GM12878 (cell line): Measurements from ENCODE around the gene RNF44.
A peak's percentile ranks its signal among the peaks of the same experiment; 100 is the strongest.

Source experiments
- BCL11A ChIP-seq: IDR thresholded peaks from 2 replicates; pipeline ENCODE4 v1.6.1; 2011; ENCODE audit warnings: low read depth, low read length
- CEBPB ChIP-seq, 2 experiments: fragments of 150-350 bp in 1 of 2; IDR thresholded peaks; 2 replicates each; pipeline ENCODE4 v1.6.1; 2012 to 2014; ENCODE audit warnings: low read depth in 2 of 2, low read length in 2 of 2, borderline replicate concordance in 1 of 2, inconsistent platforms in 1 of 2
- CTCF ChIP-seq, 3 experiments: IDR thresholded peaks in 2 of 3; conservative IDR thresholded peaks in 1 of 3; 2 replicates each; pipeline ENCODE4 v1.5.1; 2011; ENCODE audit warnings: low read depth in 3 of 3, low read length in 3 of 3, mild to moderate bottlenecking in 3 of 3, control low read depth in 2 of 3, moderate library complexity in 2 of 3, inconsistent platforms in 1 of 3, mixed read lengths in 1 of 3; ENCODE audit not compliant: control insufficient read depth in 2 of 3, insufficient read depth in 1 of 3; ENCODE audit errors: extremely low read depth in 1 of 3
- EZH2 ChIP-seq: IDR thresholded peaks from 2 replicates; pipeline ENCODE4 v1.6.1; 2012; ENCODE audit warnings: low read depth, mild to moderate bottlenecking, control low read depth, inconsistent platforms, low read length, borderline replicate concordance; ENCODE audit not compliant: control insufficient read depth
- FOXM1 ChIP-seq: IDR thresholded peaks from 2 replicates; pipeline ENCODE4 v1.6.1; 2012; ENCODE audit warnings: low read depth, mild to moderate bottlenecking, inconsistent platforms, low read length, moderate library complexity
- NBN ChIP-seq: fragments of 450-650 bp; IDR thresholded peaks from 2 replicates; pipeline ENCODE4 v1.6.1; 2016
- PAX8 ChIP-seq: fragments of 450-650 bp; IDR thresholded peaks from 2 replicates; pipeline ENCODE4 v1.6.1; 2017; ENCODE audit warnings: mild to moderate bottlenecking, moderate library complexity
- POLR2AphosphoS2 ChIP-seq: IDR thresholded peaks from 2 replicates; pipeline ENCODE4 v1.6.1; 2011; ENCODE audit warnings: low read depth, mild to moderate bottlenecking, low read length, improper control_type of control experiment, moderate library complexity
- POLR2AphosphoS5 ChIP-seq: IDR thresholded peaks from 2 replicates; pipeline ENCODE4 v1.6.1; 2011; ENCODE audit warnings: mild to moderate bottlenecking, low read length, inconsistent platforms
- RELA ChIP-seq: fragments of 450-650 bp; IDR thresholded peaks from 2 replicates; pipeline ENCODE4 v1.8.0; 2014; ENCODE audit warnings: borderline replicate concordance; ENCODE audit not compliant: partially characterized antibody
- RUNX3 ChIP-seq: IDR thresholded peaks from 2 replicates; pipeline ENCODE4 v1.6.1; 2012; ENCODE audit warnings: low read length, inconsistent platforms
- TARDBP ChIP-seq: IDR thresholded peaks from 2 replicates; pipeline ENCODE4 v1.6.1; 2016; ENCODE audit warnings: borderline replicate concordance
- ZBTB40 ChIP-seq: fragments of 450-650 bp; IDR thresholded peaks from 2 replicates; pipeline ENCODE4 v1.6.1; 2016; ENCODE audit warnings: mild to moderate bottlenecking, moderate library complexity, borderline replicate concordance
- TF ChIP-seq, protein P1 (sequence below): IDR thresholded peaks from 2 replicates; pipeline ENCODE4 v1.6.1; 2012; ENCODE audit warnings: low read length, inconsistent platforms

DNA sequence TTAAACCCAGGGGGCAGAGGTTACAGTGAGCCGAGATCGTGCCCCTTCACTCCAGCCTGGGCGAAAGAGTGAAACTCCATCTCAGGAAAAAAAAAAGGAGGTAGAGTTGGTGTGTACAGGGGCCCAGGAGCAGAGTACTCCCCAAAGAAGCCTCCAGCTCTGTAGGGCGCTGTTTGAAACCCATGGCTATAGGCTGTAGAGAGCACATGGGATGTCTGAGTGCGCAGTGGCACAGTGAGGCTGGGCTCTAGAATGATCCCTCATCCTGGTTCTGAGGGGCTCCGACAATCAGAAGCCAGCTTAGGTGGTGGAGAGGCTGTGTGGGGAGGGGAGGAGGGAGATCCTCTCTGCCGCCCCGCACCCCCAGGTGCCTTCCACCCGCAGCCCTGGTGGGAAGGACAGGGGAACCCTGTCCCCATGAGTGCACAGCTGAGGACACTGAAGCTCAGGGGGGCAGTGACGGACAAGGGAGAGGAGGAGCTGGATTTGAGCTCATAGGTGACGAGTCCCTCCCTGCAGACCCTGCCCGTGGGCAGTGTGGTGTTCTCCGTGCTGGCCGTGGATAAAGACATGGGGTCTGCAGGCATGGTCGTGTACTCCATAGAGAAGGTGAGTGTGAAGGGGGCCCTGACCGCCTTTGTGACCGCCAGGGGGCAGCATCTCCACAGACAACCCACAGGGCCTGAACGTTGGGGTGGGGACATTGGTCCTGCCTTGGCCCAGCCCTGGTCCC lies 36.5 kb upstream of the RNF44 start:
- TF ChIP-seq, protein P1, sequence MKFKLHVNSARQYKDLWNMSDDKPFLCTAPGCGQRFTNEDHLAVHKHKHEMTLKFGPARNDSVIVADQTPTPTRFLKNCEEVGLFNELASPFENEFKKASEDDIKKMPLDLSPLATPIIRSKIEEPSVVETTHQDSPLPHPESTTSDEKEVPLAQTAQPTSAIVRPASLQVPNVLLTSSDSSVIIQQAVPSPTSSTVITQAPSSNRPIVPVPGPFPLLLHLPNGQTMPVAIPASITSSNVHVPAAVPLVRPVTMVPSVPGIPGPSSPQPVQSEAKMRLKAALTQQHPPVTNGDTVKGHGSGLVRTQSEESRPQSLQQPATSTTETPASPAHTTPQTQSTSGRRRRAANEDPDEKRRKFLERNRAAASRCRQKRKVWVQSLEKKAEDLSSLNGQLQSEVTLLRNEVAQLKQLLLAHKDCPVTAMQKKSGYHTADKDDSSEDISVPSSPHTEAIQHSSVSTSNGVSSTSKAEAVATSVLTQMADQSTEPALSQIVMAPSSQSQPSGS = no peak
- no peak for TF ChIP-seq TARDBP
- no peak for TF ChIP-seq FOXM1
- peak; percentile 78 to 86 (median 80) for TF ChIP-seq CTCF (IDR thresholded peaks at IDR 0.05 in 2 of 3, conservative IDR thresholded peaks at IDR 0.05 in 1 of 3; ENCODE audit: control insufficient read depth in 2 of 3, extremely low read depth in 1 of 3, insufficient read depth in 1 of 3, low read depth in 3 of 3, low read length in 3 of 3)
- no peak for TF ChIP-seq EZH2
- TF ChIP-seq RELA = no peak
- no peak for TF ChIP-seq PAX8
- TF ChIP-seq POLR2AphosphoS2 = no peak
- no peak for TF ChIP-seq CEBPB (IDR thresholded peaks at IDR 0.05; ENCODE audit: borderline replicate concordance in 1 of 2, low read depth in 2 of 2, low read length in 2 of 2)
- TF ChIP-seq RUNX3 = peak; percentile 54
- TF ChIP-seq POLR2AphosphoS5 = no peak
- no peak for TF ChIP-seq ZBTB40
- no peak for TF ChIP-seq BCL11A
- TF ChIP-seq NBN = no peak
